Measurements from ENCODE around the gene FKBP14. TPM values are rescaled to one million over a fixed set of nuclear protein-coding genes. Genes with fewer than 3 reads are reported as not detected.
A peak's percentile ranks its signal among the peaks of the same experiment; 100 is the strongest.

The FKBP14 gene, protein sequence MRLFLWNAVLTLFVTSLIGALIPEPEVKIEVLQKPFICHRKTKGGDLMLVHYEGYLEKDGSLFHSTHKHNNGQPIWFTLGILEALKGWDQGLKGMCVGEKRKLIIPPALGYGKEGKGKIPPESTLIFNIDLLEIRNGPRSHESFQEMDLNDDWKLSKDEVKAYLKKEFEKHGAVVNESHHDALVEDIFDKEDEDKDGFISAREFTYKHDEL
- total RNA-seq = 1 to 10 TPM; 1.4 to 2.4 (median 1.5) TPM

DNA sequence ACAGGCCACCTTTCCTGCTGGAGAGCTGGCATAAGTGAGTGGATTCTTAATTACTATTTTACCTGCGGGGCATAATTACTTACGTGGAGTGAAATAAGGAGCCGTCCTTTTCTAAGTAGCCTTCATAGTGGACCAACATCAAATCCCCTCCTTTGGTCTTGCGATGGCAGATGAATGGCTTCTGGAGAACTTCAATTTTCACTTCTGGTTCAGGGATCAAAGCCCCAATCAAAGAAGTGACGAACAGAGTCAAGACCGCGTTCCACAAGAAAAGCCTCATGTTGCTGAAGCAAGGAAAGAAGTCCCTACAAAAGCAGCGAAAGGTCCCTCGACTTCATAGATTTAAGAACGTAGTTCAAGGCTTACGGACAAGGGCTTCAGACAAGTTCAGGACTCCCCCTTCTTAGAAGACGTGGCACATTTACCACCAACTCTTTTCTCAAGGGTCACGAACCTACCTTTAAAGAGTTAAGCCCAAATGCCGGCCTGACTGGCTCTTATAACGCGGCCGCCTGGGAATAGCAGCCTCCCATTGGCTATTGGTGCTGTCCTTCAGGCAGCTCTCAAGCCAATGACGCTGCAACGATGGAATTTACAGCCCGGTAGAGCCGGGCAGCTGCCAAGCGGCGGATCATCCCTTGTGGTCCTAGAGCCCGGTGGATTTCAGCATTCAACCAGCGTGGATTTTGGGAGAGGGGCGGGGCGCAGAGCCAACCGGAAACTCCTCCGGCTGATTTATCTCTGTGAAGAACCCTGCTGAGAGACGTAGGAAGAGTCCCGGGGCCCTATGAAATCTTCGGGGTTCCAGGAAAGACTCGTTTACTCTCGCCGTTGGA lies at the start of gene FKBP14:
Gene FKBP14 (minus strand): TSS at position 474 of the 836 bp plus-strand sequence. CDS start 194 bp downstream, at position 280.
- Histone ChIP-seq H3K27me3 (no peaks in the 10 kb centered on the region), H3K9me3 (no peaks in the 10 kb centered on the region), H3K27ac (peak within 1 kb of the TSS; percentile 80 to 94 (median 93)), H3K4me3 (peak within 1 kb of the TSS; percentile 73 to 94 (median 89)), H3K36me3 (no peaks in the 10 kb centered on the region), H3K4me1 (peaks cover 31 to 36% of the 10 kb centered on the region in 2 donors)
- in situ Hi-C loops (cut with MboI; ENCODE audit: low sequenced_read_pairs in 4 of 4) = no loop called here
- TF ChIP-seq, protein P1, sequence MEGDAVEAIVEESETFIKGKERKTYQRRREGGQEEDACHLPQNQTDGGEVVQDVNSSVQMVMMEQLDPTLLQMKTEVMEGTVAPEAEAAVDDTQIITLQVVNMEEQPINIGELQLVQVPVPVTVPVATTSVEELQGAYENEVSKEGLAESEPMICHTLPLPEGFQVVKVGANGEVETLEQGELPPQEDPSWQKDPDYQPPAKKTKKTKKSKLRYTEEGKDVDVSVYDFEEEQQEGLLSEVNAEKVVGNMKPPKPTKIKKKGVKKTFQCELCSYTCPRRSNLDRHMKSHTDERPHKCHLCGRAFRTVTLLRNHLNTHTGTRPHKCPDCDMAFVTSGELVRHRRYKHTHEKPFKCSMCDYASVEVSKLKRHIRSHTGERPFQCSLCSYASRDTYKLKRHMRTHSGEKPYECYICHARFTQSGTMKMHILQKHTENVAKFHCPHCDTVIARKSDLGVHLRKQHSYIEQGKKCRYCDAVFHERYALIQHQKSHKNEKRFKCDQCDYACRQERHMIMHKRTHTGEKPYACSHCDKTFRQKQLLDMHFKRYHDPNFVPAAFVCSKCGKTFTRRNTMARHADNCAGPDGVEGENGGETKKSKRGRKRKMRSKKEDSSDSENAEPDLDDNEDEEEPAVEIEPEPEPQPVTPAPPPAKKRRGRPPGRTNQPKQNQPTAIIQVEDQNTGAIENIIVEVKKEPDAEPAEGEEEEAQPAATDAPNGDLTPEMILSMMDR (IDR thresholded peaks at IDR 0.05 in 4 of 5, conservative IDR thresholded peaks at IDR 0.05 in 1 of 5) = no peak
- TF ChIP-seq POLR2A (IDR thresholded peaks at IDR 0.05) = peak in 1 of 2 donors; percentile 48
- intact Hi-C loops (cut with DNase I; ENCODE audit: low total_unique reads) = loop anchor here (1.0 to 10.0 kb wide), 8 partner anchors 36 to 566 kb away; partner anchors contain the start of genes GARS1, MTURN, NOD1 and WIPF3
- ATAC-seq (peak; percentile 90 to 94), DNase-seq (peak; percentile 98)

DNA sequence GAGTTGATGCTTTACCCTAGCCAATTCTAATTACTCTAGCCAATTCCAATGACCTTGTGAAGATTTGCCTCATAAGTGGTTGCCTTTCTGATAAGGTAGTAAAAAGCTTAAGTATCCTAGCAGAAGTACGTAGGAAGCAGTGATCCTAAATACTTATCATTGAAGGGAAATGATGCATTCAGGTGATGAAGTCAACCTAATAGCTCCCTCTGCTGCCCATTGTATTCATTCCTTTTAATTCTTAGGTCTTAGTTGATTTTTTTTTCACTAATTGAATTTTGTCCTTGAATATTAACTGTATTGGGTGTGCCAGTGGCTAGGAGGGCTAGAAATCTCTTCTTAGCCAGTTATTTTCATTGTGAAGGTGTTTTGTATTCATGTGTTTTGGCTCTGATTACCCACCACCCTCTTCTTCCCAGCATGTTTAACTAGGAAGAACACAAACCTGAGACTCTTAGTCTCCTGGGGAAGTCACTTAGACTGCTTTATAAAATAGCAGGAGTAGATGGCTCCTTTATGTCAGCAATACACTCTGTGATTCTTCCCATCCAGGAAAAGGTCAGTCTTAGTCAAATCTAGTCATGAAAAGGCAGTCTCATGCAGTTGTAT lies 48.0 kb upstream of the FKBP14 start:
- no peak overlapping the region for H3K27ac ChIP-seq
- H3K27me3 ChIP-seq = no peaks in the 10 kb centered on the region
- no peak for TF ChIP-seq POLR2A (IDR thresholded peaks at IDR 0.05)
- TF ChIP-seq, protein P1 (IDR thresholded peaks at IDR 0.05 in 4 of 5, conservative IDR thresholded peaks at IDR 0.05 in 1 of 5) = no peak
- no peaks in the 10 kb centered on the region for H3K9me3 ChIP-seq
- H3K4me3 ChIP-seq = no peak overlapping the region
- H3K36me3 ChIP-seq = no peaks in the 10 kb centered on the region
- ATAC-seq = no peak
- intact Hi-C loops (cut with DNase I; ENCODE audit: low total_unique reads) (no loop called here), in situ Hi-C loops (cut with MboI; ENCODE audit: low sequenced_read_pairs in 4 of 4) (no loop called here)
- DNase-seq = no peak
- H3K4me1 ChIP-seq = peaks cover 0 to 3% of the 10 kb centered on the region in 2 donors

DNA sequence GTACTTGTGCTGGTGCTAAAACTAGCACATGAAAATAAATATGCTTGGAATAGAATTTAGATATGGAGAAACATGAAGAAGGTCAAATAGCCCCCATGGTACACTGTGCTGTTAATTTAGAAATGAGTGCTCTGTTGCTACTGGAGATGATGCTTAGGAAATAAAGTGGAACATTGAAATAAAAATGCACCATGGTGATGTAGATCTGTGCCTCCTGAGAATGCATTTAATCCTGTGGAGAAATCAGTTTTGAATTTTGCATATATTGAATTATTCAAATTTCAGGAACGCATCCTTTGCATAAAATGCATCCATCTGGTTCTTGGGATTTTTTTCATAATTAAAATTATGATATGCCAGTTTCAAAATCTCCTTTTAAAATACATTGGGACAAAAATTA lies 46.2 kb upstream of the FKBP14 start:
- Histone ChIP-seq H3K27ac (no peak overlapping the region), H3K27me3 (no peaks in the 10 kb centered on the region), H3K4me1 (peaks cover 4 to 7% of the 10 kb centered on the region in 2 donors), H3K9me3 (no peaks in the 10 kb centered on the region), H3K4me3 (no peak overlapping the region), H3K36me3 (no peaks in the 10 kb centered on the region)
- in situ Hi-C loops (cut with MboI; ENCODE audit: low sequenced_read_pairs in 4 of 4) = no loop called here
- no peak for TF ChIP-seq POLR2A (IDR thresholded peaks at IDR 0.05)
- intact Hi-C loops (cut with DNase I; ENCODE audit: low total_unique reads) = no loop called here
- ATAC-seq (no peak), DNase-seq (no peak)

DNA sequence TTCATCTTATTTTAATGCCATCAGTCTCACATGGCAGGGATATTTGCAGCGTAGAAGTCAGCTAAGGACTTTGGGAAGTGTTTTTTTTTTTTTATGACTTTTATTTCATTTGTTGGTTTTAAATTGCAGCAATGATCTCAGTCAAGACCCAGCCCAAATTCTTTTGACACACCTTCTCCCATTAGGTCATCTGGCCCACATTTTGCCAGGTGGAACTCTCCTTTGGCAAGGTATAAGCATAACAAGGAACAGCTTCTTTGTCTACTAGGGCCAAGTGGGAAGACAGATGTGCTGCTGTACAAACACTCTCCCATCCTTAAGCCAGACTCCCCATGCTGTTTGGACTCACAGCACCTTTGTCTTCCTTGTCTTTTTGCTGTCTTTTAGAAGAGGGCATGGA lies 43.5 kb upstream of the FKBP14 start:
- no peaks in the 10 kb centered on the region for H3K9me3 ChIP-seq
- no peak overlapping the region for H3K27ac ChIP-seq
- in situ Hi-C loops (cut with MboI; ENCODE audit: low sequenced_read_pairs in 4 of 4) (no loop called here), intact Hi-C loops (cut with DNase I; ENCODE audit: low total_unique reads) (no loop called here)
- ATAC-seq = no peak
- H3K4me1 ChIP-seq = peaks cover 4 to 7% of the 10 kb centered on the region in 2 donors
- H3K36me3 ChIP-seq = no peaks in the 10 kb centered on the region
- no peaks in the 10 kb centered on the region for H3K27me3 ChIP-seq
- TF ChIP-seq, protein P1 (IDR thresholded peaks at IDR 0.05 in 4 of 5, conservative IDR thresholded peaks at IDR 0.05 in 1 of 5) = no peak
- TF ChIP-seq POLR2A (IDR thresholded peaks at IDR 0.05) = no peak
- DNase-seq = no peak
- H3K4me3 ChIP-seq = no peak overlapping the region
